ENCODE measurements around the gene FNDC3B. TPM values are rescaled to one million over a fixed set of nuclear protein-coding genes. Genes with fewer than 3 reads are reported as not detected.

FNDC3B gene
- polyA plus RNA-seq, 2 of the 4 experiments (the other 2 are of a cell fraction), result 29.5 to 33.6 TPM

- CTCF ChIA-PET, result interaction anchor here (1.1 to 1.5 kb wide), 2 partner anchors 9 to 21 kb away, joined by 3 to 5 read pairs; no protein-coding TSS in a partner anchor
- FAIRE-seq, result no peak
Observed at GRCh38 chr3:172268868-172269267, 229.5 kb downstream of the FNDC3B start.

GRCh38 chr3:172270557-172271166, 231.3 kb downstream of the FNDC3B start:
- CTCF ChIA-PET, result interaction anchor here (0.7 kb wide), 1 partner anchor 102 kb away, joined by 3 read pairs; no protein-coding TSS in a partner anchor
- no peak overlapping the region for H3K27ac ChIP-seq
- ATAC-seq, result no peak

More at GRCh38 chr3:172268868-172269267, 229.5 kb downstream of the FNDC3B start:
- H3K4me1 ChIP-seq, result no peaks in the 10 kb centered on the region
- no peak for ATAC-seq
- no peak overlapping the region for H3K4me3 ChIP-seq
- no peak overlapping the region for H3K27ac ChIP-seq
- 82% methylated on average over 2 of the region's 2 CpGs for WGBS (ENCODE audit: missing lambda C conversion rate)
- H3K9me3 ChIP-seq, result no peaks in the 10 kb centered on the region
- POLR2A ChIA-PET, result no interaction called here
- no peak for DNase-seq (ENCODE audit: low read depth in 1 of 2, low spot score in 1 of 2)
- TF ChIP-seq MAFK (IDR thresholded peaks at IDR 0.05; ENCODE audit: partially characterized antibody), result no peak
- TF ChIP-seq FOXS1 (CRISPR knock-in tag; IDR thresholded peaks at IDR 0.05), result no peak
- no peak for TF ChIP-seq RNF2 (IDR thresholded peaks at IDR 0.05; ENCODE audit: borderline replicate concordance, low read depth)
- TF ChIP-seq HEYL (CRISPR knock-in tag; IDR thresholded peaks at IDR 0.05), result no peak
- no peak for TF ChIP-seq TFCP2L1 (CRISPR knock-in tag; IDR thresholded peaks at IDR 0.05)
- no peak for TF ChIP-seq KDM5A (IDR thresholded peaks at IDR 0.05)
- TF ChIP-seq RFX5 (IDR thresholded peaks at IDR 0.05), result no peak
- H3K4me2 ChIP-seq, result no peak overlapping the region

DNA sequence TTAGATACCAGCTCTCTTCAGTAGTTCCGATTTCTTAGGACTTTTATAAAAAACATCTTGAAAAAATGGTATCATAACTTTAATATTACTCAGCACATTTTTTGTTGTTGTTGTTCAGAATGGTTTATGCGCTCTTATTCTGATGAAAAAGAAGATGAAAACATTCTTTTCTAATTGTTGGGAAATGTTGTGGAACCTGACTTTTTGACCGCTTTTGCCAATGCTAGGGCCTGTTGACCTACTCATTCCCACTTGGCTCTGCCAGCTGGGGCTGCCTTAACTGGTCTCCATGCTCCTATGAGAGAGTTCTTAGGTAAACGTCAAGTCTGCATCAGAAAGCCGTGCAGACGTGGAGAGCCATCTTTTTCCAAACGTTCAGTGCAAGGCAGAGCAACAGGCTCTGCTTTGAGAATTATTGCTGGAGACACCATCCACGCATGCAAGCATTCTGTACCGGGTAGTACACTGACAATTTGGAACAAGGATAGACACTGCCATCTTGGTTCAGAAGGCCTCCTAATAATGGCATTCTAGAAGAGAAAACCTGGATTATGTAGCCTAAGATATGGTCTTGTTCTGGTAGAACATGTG, 232.1 kb downstream of the FNDC3B start:
- ATAC-seq, result no peak
- WGBS (ENCODE audit: missing lambda C conversion rate), result 90% methylated on average over 9 of the region's 9 CpGs
- ChIA-PET POLR2A (no interaction called here), CTCF (interaction anchor here (0.7 kb wide), 1 partner anchor 102 kb away, joined by 3 read pairs; no protein-coding TSS in a partner anchor)
- 0 out of 3 replicates have a peak, but pooled peaks cover 3% of the 10 kb centered on the region for H3K4me1 ChIP-seq
- no peak overlapping the region for H3K27ac ChIP-seq
- no peak overlapping the region for H3K4me3 ChIP-seq
- TF ChIP-seq JUNB (IDR thresholded peaks at IDR 0.05) (no peak), RARB (CRISPR knock-in tag; IDR thresholded peaks at IDR 0.05) (no peak)
- no peak for FAIRE-seq
- DNase-seq (ENCODE audit: low read depth in 1 of 2, low spot score in 1 of 2), result no peak
- no peaks in the 10 kb centered on the region for H3K9me3 ChIP-seq
- H3K4me2 ChIP-seq, result no peak overlapping the region

More at GRCh38 chr3:172270557-172271166, 231.3 kb downstream of the FNDC3B start:
- Histone ChIP-seq H3K4me3 (no peak overlapping the region), H3K4me2 (no peak overlapping the region), H3K9me3 (no peaks in the 10 kb centered on the region), H3K4me1 (no peaks in the 10 kb centered on the region)
- 91% methylated on average over 4 of the region's 4 CpGs for WGBS (ENCODE audit: missing lambda C conversion rate)
- DNase-seq (ENCODE audit: low read depth in 1 of 2, low spot score in 1 of 2), result no peak
- POLR2A ChIA-PET, result no interaction called here
- TF ChIP-seq MAZ (IDR thresholded peaks at IDR 0.05; ENCODE audit: borderline replicate concordance, low read depth, low read length) (no peak), CBX8 (IDR thresholded peaks at IDR 0.05) (no peak)
- TF ChIP-seq, protein P1, sequence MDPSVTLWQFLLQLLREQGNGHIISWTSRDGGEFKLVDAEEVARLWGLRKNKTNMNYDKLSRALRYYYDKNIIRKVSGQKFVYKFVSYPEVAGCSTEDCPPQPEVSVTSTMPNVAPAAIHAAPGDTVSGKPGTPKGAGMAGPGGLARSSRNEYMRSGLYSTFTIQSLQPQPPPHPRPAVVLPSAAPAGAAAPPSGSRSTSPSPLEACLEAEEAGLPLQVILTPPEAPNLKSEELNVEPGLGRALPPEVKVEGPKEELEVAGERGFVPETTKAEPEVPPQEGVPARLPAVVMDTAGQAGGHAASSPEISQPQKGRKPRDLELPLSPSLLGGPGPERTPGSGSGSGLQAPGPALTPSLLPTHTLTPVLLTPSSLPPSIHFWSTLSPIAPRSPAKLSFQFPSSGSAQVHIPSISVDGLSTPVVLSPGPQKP (IDR thresholded peaks at IDR 0.05; ENCODE audit: low read depth, low read length), result no peak
- FAIRE-seq, result no peak

DNA sequence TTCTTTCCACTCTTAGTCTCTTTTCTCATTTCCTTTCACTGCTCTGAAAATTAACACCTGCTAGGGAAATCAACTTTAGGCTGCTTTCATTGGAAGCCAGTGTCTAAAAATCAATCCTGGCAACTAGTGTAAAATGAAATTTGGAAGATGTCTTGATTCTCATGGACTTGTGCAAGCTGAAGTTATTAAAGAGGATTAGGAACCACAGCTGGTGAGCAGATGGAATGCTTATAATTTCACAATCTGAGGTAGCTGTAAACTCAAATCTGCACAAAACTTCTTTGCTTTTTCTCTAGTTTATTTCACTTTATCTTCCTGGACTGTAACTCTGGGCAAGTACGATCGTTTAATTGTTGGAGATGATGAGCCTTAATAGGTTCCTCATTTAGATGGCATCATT, 233.3 kb downstream of the FNDC3B start:
- Histone ChIP-seq H3K4me3 (no peak overlapping the region), H3K27ac (no peak overlapping the region), H3K4me1 (peaks cover 6% of the 10 kb centered on the region; the same call in 1 of the 3 replicates), H3K4me2 (no peak overlapping the region), H3K9me3 (no peaks in the 10 kb centered on the region)
- WGBS (ENCODE audit: missing lambda C conversion rate), result 97% methylated on average over 2 of the region's 2 CpGs
- ChIA-PET CTCF (no interaction called here), POLR2A (no interaction called here)
- no peak for TF ChIP-seq TFCP2L1 (CRISPR knock-in tag; IDR thresholded peaks at IDR 0.05)
- TF ChIP-seq JUNB (IDR thresholded peaks at IDR 0.05), result no peak
- no peak for TF ChIP-seq RFX5 (IDR thresholded peaks at IDR 0.05)
- TF ChIP-seq ZNF302 (CRISPR knock-in tag; IDR thresholded peaks at IDR 0.05), result no peak
- TF ChIP-seq KDM1A (IDR thresholded peaks at IDR 0.05; ENCODE audit: low read depth), result no peak
- TF ChIP-seq, protein P2, sequence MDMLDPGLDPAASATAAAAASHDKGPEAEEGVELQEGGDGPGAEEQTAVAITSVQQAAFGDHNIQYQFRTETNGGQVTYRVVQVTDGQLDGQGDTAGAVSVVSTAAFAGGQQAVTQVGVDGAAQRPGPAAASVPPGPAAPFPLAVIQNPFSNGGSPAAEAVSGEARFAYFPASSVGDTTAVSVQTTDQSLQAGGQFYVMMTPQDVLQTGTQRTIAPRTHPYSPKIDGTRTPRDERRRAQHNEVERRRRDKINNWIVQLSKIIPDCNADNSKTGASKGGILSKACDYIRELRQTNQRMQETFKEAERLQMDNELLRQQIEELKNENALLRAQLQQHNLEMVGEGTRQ (IDR thresholded peaks at IDR 0.05), result no peak
- TF ChIP-seq HES2 (IDR thresholded peaks at IDR 0.05), result no peak
- no peak for TF ChIP-seq CBX8 (IDR thresholded peaks at IDR 0.05)
- no peak for TF ChIP-seq SMC3 (IDR thresholded peaks at IDR 0.05)
- TF ChIP-seq E2F6 (IDR thresholded peaks at IDR 0.05; ENCODE audit: borderline replicate concordance, low read depth), result no peak
- TF ChIP-seq, protein P3, sequence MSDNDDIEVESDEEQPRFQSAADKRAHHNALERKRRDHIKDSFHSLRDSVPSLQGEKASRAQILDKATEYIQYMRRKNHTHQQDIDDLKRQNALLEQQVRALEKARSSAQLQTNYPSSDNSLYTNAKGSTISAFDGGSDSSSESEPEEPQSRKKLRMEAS (IDR thresholded peaks at IDR 0.05), result no peak
- no peak for TF ChIP-seq BCL3 (IDR thresholded peaks at IDR 0.05)
- TF ChIP-seq NR3C1 (IDR thresholded peaks at IDR 0.05), result no peak
- no peak for TF ChIP-seq MYC (IDR thresholded peaks at IDR 0.05; ENCODE audit: borderline replicate concordance, low read length)
- FAIRE-seq, result no peak
- DNase-seq (ENCODE audit: low read depth in 1 of 2, low spot score in 1 of 2), result no peak
- ATAC-seq, result no peak

All from A549 (cell line).